ENCODE measurements around the gene TNK1. TPM values are rescaled to one million over a fixed set of nuclear protein-coding genes. Genes with fewer than 3 reads are reported as not detected.

Gene TNK1
- total and polyA plus RNA-seq, 2 experiments from 2014 or later: 6.1 to 8.9 TPM

- TF ChIP-seq NANOG (IDR thresholded peaks at IDR 0.05; ENCODE audit: borderline replicate concordance) (no peak), CREB1 (CRISPR knock-in tag; IDR thresholded peaks at IDR 0.05; ENCODE audit: low read depth) (no peak), POLR2AphosphoS5 (IDR thresholded peaks at IDR 0.05; ENCODE audit: low read depth) (no peak), CTCF (conservative IDR thresholded peaks at IDR 0.05; ENCODE audit: low read depth in 2 of 2) (no peak), STAT1 (IDR thresholded peaks at IDR 0.05; ENCODE audit: unreplicated experiment) (no peak), EZH2phosphoT487 (IDR thresholded peaks at IDR 0.05; ENCODE audit: unreplicated experiment) (no peak), JUNB (IDR thresholded peaks at IDR 0.05; ENCODE audit: unreplicated experiment) (no peak), REST (IDR thresholded peaks at IDR 0.05; ENCODE audit: unreplicated experiment) (no peak), EZH2 (IDR thresholded peaks at IDR 0.05; ENCODE audit: low read depth, unreplicated experiment) (no peak), ZNF114 (CRISPR knock-in tag; IDR thresholded peaks at IDR 0.05) (no peak), ETS1 (IDR thresholded peaks at IDR 0.05) (no peak), ZNF331 (CRISPR knock-in tag; IDR thresholded peaks at IDR 0.05; ENCODE audit: low read depth) (no peak)
These were observed 46.7 kb downstream of the TNK1 start (continued) for GRCh38 chr17:7427549-7427948.

GRCh38 chr17:7428557-7428956 lies 47.7 kb downstream of the TNK1 start, which contains the start of gene SPEM3:
Gene SPEM3 (plus strand): TSS chr17:7428857. CDS start chr17:7428903, 46 bp downstream.
- Histone ChIP-seq H3F3A (replicated peaks; ENCODE audit: low read depth) (no peaks in the 10 kb centered on the region), H2AFZ (no peak within 1 kb of the TSS), H3K4me1 (ENCODE audit: insufficient read depth) (no peaks in the 10 kb centered on the region), H3K79me2 (replicated peaks; ENCODE audit: insufficient read depth) (no peaks in the 10 kb centered on the region), H3K4me3 (no peak within 1 kb of the TSS), H3K36me3 (ENCODE audit: insufficient read depth) (no peaks in the 10 kb centered on the region), H3K4me2 (no peak within 1 kb of the TSS), H3K27ac (ENCODE audit: low read depth) (no peak within 1 kb of the TSS), H3K9me2 (ENCODE audit: insufficient read depth) (0 out of 2 replicates have a peak, but pooled peaks cover 13% of the 10 kb centered on the region), H4K20me1 (replicated peaks; ENCODE audit: insufficient read depth) (no peaks in the 10 kb centered on the region), H3K27me3 (ENCODE audit: insufficient read depth) (no peaks in the 10 kb centered on the region)
- DNase-seq (ENCODE audit: low spot score): no peak
- ATAC-seq: no peak
- Mint-ChIP-seq H3K9me3 (no peaks in the 10 kb centered on the region; the same call in 2 of the 3 replicates), H3K4me3 (no peak within 1 kb of the TSS), H3K36me3 (ENCODE audit: low read depth) (no peaks in the 10 kb centered on the region), H3K27me3 (ENCODE audit: insufficient read depth, low read depth, poor library complexity) (peaks cover 21% of the 10 kb centered on the region), H3K4me1 (no peaks in the 10 kb centered on the region; the same call in 2 of the 3 replicates), H3K27ac (no peak within 1 kb of the TSS; the same call in 1 of the 2 replicates)
- TF ChIP-seq ZNF114 (CRISPR knock-in tag; IDR thresholded peaks at IDR 0.05) (no peak), EZH2phosphoT487 (IDR thresholded peaks at IDR 0.05; ENCODE audit: unreplicated experiment) (no peak), REST (IDR thresholded peaks at IDR 0.05; ENCODE audit: unreplicated experiment) (no peak), EZH2 (IDR thresholded peaks at IDR 0.05; ENCODE audit: low read depth, unreplicated experiment) (no peak), ETS1 (IDR thresholded peaks at IDR 0.05) (no peak), JUNB (IDR thresholded peaks at IDR 0.05; ENCODE audit: unreplicated experiment) (no peak), POLR2AphosphoS5 (IDR thresholded peaks at IDR 0.05; ENCODE audit: low read depth) (no peak), CTCF (conservative IDR thresholded peaks at IDR 0.05; ENCODE audit: low read depth in 2 of 2) (no peak), ZNF331 (CRISPR knock-in tag; IDR thresholded peaks at IDR 0.05; ENCODE audit: low read depth) (no peak), CREB1 (CRISPR knock-in tag; IDR thresholded peaks at IDR 0.05; ENCODE audit: low read depth) (no peak)
